GM19238 (cell line): ENCODE measurements around the gene LCOR.

ENCODE experiments used
- DNase-seq: peaks from one replicate; pipeline ENCODE4 v3.0.0; 2011; ENCODE audit warnings: low spot score; ENCODE audit not compliant: insufficient read length

LCOR gene

GRCh38 chr10:96889415-96890171, 57.5 kb downstream of the LCOR start:
- no peak for DNase-seq

GRCh38 chr10:96890172-96890513, 58.0 kb downstream of the LCOR start:
- no peak for DNase-seq

- DNase-seq, result no peak
These were observed 58.5 kb downstream of the LCOR start for GRCh38 chr10:96890580-96890979.

GRCh38 chr10:96891840-96892239, 59.7 kb downstream of the LCOR start:
- no peak for DNase-seq

- DNase-seq, result no peak
These were observed 63.7 kb downstream of the LCOR start for GRCh38 chr10:96895662-96896424.

- DNase-seq, result no peak
These were observed 64.9 kb downstream of the LCOR start for GRCh38 chr10:96896884-96897589.

- DNase-seq, result no peak
These were observed 70.0 kb downstream of the LCOR start for GRCh38 chr10:96902117-96902516.

GRCh38 chr10:96902731-96903358, 70.7 kb downstream of the LCOR start:
- no peak for DNase-seq

GRCh38 chr10:96904648-96905047, 72.5 kb downstream of the LCOR start:
- DNase-seq, result no peak

GRCh38 chr10:96906864-96907263, 74.8 kb downstream of the LCOR start:
- peak; percentile 13 for DNase-seq

- peak; percentile 20 for DNase-seq
These were observed 78.6 kb downstream of the LCOR start for GRCh38 chr10:96910488-96911395.

GRCh38 chr10:96912405-96912804, 80.3 kb downstream of the LCOR start:
- DNase-seq, result no peak

GRCh38 chr10:96913906-96914305, 81.8 kb downstream of the LCOR start:
- DNase-seq, result no peak

- no peak for DNase-seq
These were observed 85.5 kb downstream of the LCOR start for GRCh38 chr10:96917628-96918027.

GRCh38 chr10:96918214-96919002, 86.3 kb downstream of the LCOR start:
- DNase-seq, result no peak

GRCh38 chr10:96919785-96920430, 87.8 kb downstream of the LCOR start:
- DNase-seq, result no peak

- no peak for DNase-seq
These were observed 89.6 kb downstream of the LCOR start for GRCh38 chr10:96921655-96922054.

- DNase-seq, result no peak
These were observed 91.2 kb downstream of the LCOR start for GRCh38 chr10:96922978-96923948.
